ENCODE data around the gene LAMA5.

DNA sequence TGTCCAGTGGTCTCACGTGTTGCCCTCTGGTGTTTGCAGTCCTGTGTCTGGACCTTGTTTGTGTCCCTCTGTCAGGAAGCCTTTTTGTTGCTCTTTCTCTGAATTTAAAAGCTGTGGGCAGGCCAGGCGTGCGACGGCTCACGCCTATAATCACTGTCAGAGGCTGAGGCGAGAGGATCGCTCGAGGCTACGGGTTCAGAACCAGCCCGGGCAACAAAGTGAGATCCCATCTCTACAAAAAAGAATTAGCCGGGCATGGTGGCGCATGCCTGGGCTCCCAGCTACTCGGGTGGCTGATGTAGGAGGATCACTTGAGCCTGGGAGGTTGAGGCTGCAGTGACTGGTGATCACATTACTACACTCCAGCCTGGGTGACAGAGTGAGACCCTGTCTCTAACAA is 100.3 kb downstream of the LAMA5 start:
- TF ChIP-seq TAF1 (IDR thresholded peaks at IDR 0.05; ENCODE audit: borderline replicate concordance, low read depth, low read length) (no peak), RAD21 (IDR thresholded peaks at IDR 0.05; ENCODE audit: low read length) (no peak), CTCF (IDR thresholded peaks at IDR 0.05) (no peak), YY1 (IDR thresholded peaks at IDR 0.05; ENCODE audit: low read depth) (no peak), POLR2AphosphoS5 (IDR thresholded peaks at IDR 0.05; ENCODE audit: low read depth, low read length) (no peak), JUND (IDR thresholded peaks at IDR 0.05) (no peak), FOSL2 (IDR thresholded peaks at IDR 0.05; ENCODE audit: borderline replicate concordance, low read depth) (no peak), GATA2 (CRISPR knock-in tag; IDR thresholded peaks at IDR 0.05) (no peak), USF2 (IDR thresholded peaks at IDR 0.05; ENCODE audit: borderline replicate concordance, low read depth, low read length) (no peak)
- TF ChIP-seq, protein P1, sequence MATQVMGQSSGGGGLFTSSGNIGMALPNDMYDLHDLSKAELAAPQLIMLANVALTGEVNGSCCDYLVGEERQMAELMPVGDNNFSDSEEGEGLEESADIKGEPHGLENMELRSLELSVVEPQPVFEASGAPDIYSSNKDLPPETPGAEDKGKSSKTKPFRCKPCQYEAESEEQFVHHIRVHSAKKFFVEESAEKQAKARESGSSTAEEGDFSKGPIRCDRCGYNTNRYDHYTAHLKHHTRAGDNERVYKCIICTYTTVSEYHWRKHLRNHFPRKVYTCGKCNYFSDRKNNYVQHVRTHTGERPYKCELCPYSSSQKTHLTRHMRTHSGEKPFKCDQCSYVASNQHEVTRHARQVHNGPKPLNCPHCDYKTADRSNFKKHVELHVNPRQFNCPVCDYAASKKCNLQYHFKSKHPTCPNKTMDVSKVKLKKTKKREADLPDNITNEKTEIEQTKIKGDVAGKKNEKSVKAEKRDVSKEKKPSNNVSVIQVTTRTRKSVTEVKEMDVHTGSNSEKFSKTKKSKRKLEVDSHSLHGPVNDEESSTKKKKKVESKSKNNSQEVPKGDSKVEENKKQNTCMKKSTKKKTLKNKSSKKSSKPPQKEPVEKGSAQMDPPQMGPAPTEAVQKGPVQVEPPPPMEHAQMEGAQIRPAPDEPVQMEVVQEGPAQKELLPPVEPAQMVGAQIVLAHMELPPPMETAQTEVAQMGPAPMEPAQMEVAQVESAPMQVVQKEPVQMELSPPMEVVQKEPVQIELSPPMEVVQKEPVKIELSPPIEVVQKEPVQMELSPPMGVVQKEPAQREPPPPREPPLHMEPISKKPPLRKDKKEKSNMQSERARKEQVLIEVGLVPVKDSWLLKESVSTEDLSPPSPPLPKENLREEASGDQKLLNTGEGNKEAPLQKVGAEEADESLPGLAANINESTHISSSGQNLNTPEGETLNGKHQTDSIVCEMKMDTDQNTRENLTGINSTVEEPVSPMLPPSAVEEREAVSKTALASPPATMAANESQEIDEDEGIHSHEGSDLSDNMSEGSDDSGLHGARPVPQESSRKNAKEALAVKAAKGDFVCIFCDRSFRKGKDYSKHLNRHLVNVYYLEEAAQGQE (IDR thresholded peaks at IDR 0.05; ENCODE audit: low read depth, low read length), result no peak
